ENCODE results near the gene DDX49. TPM values are rescaled to one million over a fixed set of nuclear protein-coding genes. Genes with fewer than 3 reads are reported as not detected.
A peak's percentile ranks its signal among the peaks of the same experiment; 100 is the strongest.
"Not testable (repeated sequence)": the region's sequence is repeated elsewhere in the genome, so short reads cannot be mapped to it uniquely, and the experiment has no call there.

The DDX49 gene
- total RNA-seq, 1 experiment from 2014 or later: 214 TPM

- H3K4me3 ChIP-seq: no peak overlapping the region
- H3K36me3 ChIP-seq: peaks cover 3% of the 10 kb centered on the region
- 0 out of 2 replicates have a peak, but pooled peaks cover 2% of the 10 kb centered on the region for H3K9me3 ChIP-seq
- DNase-seq: no peak
- H3K27me3 ChIP-seq: no peaks in the 10 kb centered on the region
These were observed 25.8 kb upstream of the DDX49 start for GRCh38 chr19:18893587-18894253.

GRCh38 chr19:18894254-18895037 is 25.1 kb upstream of the DDX49 start:
- peak; percentile 45 for DNase-seq
- H3K36me3 ChIP-seq: peaks cover 10% of the 10 kb centered on the region
- 0 out of 2 replicates have a peak, but pooled peaks cover 2% of the 10 kb centered on the region for H3K9me3 ChIP-seq
- no peaks in the 10 kb centered on the region for H3K27me3 ChIP-seq
- peak overlapping the region; percentile 66 for H3K4me3 ChIP-seq

GRCh38 chr19:18895038-18895823 is 24.3 kb upstream of the DDX49 start:
- Histone ChIP-seq H3K4me3 (peak overlapping the region; percentile 66), H3K9me3 (0 out of 2 replicates have a peak, but pooled peaks cover 2% of the 10 kb centered on the region), H3K27me3 (no peaks in the 10 kb centered on the region), H3K36me3 (peaks cover 18% of the 10 kb centered on the region)
- peak; percentile 82 for DNase-seq

- H3K9me3 ChIP-seq: 0 out of 2 replicates have a peak, but pooled peaks cover 2% of the 10 kb centered on the region
- DNase-seq: peak; percentile 49
- no peaks in the 10 kb centered on the region for H3K27me3 ChIP-seq
- H3K4me3 ChIP-seq: peak within 1 kb of the TSS; percentile 66
- peaks cover 24% of the 10 kb centered on the region for H3K36me3 ChIP-seq
These were observed 23.6 kb upstream of the DDX49 start, which contains the start of gene CERS1 for GRCh38 chr19:18895824-18896341. TSS of gene CERS1 (minus strand) at chr19:18896158. CDS start at chr19:18896072, 86 bp downstream.

GRCh38 chr19:18896421-18896841 is 23.1 kb upstream of the DDX49 start:
- H3K4me3 ChIP-seq: no peak overlapping the region; the same call in 1 of the 2 replicates
- H3K9me3 ChIP-seq: 0 out of 2 replicates have a peak, but pooled peaks cover 2% of the 10 kb centered on the region
- DNase-seq: no peak

GRCh38 chr19:18897094-18898029 is 22.2 kb upstream of the DDX49 start:
- Histone ChIP-seq H3K9me3 (0 out of 2 replicates have a peak, but pooled peaks cover 2% of the 10 kb centered on the region), H3K36me3 (peaks cover 39% of the 10 kb centered on the region), H3K4me3 (no peak overlapping the region), H3K27me3 (no peaks in the 10 kb centered on the region)
- no peak for DNase-seq

More at GRCh38 chr19:18896421-18896841, 23.1 kb upstream of the DDX49 start:
- no peaks in the 10 kb centered on the region for H3K27me3 ChIP-seq
- H3K36me3 ChIP-seq: peaks cover 30% of the 10 kb centered on the region

GRCh38 chr19:18898081-18898606 is 21.4 kb upstream of the DDX49 start:
- H3K9me3 ChIP-seq: 0 out of 2 replicates have a peak, but pooled peaks cover 2% of the 10 kb centered on the region
- H3K4me3 ChIP-seq: no peak overlapping the region
- H3K36me3 ChIP-seq: peaks cover 43% of the 10 kb centered on the region
- DNase-seq: peak; percentile 74
- no peaks in the 10 kb centered on the region for H3K27me3 ChIP-seq

- H3K9me3 ChIP-seq: 0 out of 2 replicates have a peak, but pooled peaks cover 2% of the 10 kb centered on the region
- DNase-seq: no peak
- H3K36me3 ChIP-seq: peaks cover 50% of the 10 kb centered on the region
- no peak overlapping the region for H3K4me3 ChIP-seq
- no peaks in the 10 kb centered on the region for H3K27me3 ChIP-seq
These were observed 20.7 kb upstream of the DDX49 start for GRCh38 chr19:18898607-18899408.

GRCh38 chr19:18899624-18900560 is 19.6 kb upstream of the DDX49 start:
- peaks cover 61% of the 10 kb centered on the region for H3K36me3 ChIP-seq
- H3K9me3 ChIP-seq: 0 out of 2 replicates have a peak, but pooled peaks cover 2% of the 10 kb centered on the region
- no peaks in the 10 kb centered on the region for H3K27me3 ChIP-seq
- H3K4me3 ChIP-seq: no peak overlapping the region
- DNase-seq: no peak

GRCh38 chr19:18900700-18901481 is 18.6 kb upstream of the DDX49 start:
- Histone ChIP-seq H3K36me3 (peaks cover 71% of the 10 kb centered on the region), H3K9me3 (no peaks in the 10 kb centered on the region), H3K27me3 (no peaks in the 10 kb centered on the region), H3K4me3 (no peak overlapping the region)
- no peak for DNase-seq

- DNase-seq: no peak
- H3K36me3 ChIP-seq: peaks cover 77% of the 10 kb centered on the region
- H3K4me3 ChIP-seq: no peak overlapping the region
- no peaks in the 10 kb centered on the region for H3K27me3 ChIP-seq
- H3K9me3 ChIP-seq: no peaks in the 10 kb centered on the region
These were observed 18.0 kb upstream of the DDX49 start for GRCh38 chr19:18901491-18901890.

- not testable (repeated sequence) for H3K4me3 ChIP-seq, H3K27me3 ChIP-seq, H3K9me3 ChIP-seq, DNase-seq
- peaks cover 87% of the 10 kb centered on the region for H3K36me3 ChIP-seq
These were observed 17.0 kb upstream of the DDX49 start for GRCh38 chr19:18902519-18902918.
